ENCODE data around the gene MRPL16.
A peak's percentile ranks its signal among the peaks of the same experiment; 100 is the strongest.

The MRPL16 gene

DNA sequence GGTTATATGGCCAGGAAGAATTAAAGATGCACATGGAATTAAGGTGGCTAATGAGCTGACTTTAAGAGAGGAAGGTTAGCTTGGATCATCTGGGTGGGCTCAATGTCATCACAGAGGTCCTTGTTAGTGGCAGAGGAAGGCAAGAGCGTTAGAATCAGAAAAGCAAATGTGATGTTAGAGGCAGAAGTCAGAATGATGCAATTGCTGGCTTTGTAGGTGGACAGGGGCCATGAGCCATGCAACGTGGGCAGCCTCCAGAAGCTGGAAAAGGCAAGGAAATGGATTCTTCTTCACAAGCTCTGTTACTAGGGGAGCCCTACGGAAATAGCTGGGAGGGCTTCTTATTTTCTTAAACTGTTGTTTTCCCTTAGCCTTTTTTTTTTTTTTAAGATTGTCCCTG is 37.0 kb upstream of the MRPL16 start:
- Histone ChIP-seq H3K36me3 (ENCODE audit: control insufficient read depth in 2 of 2, insufficient read depth in 1 of 2, low read length in 2 of 2) (no peaks in the 10 kb centered on the region), H3K27ac (ENCODE audit: extremely low read depth, low read depth, low read length) (no peak overlapping the region), H3K4me3 (ENCODE audit: low read depth, low read length) (no peak overlapping the region), H3K4me1 (ENCODE audit: control insufficient read depth, insufficient read depth, low read length) (no peaks in the 10 kb centered on the region), H3K9me3 (ENCODE audit: control insufficient read depth, insufficient read depth, low read depth, low read length) (no peaks in the 10 kb centered on the region)
- ChIA-PET CTCF (no interaction called here), POLR2A (no interaction called here)
- TF ChIP-seq ZFHX2 (tag by site-specific recombination; conservative IDR thresholded peaks at IDR 0.05) (0 out of 2 replicates have a peak, but pooled peaks have one; percentile 33), ZNF174 (tag by site-specific recombination; IDR thresholded peaks at IDR 0.05) (no peak), ZNF18 (tag by site-specific recombination; IDR thresholded peaks at IDR 0.05) (no peak), HOXA7 (CRISPR knock-in tag; IDR thresholded peaks at IDR 0.05; ENCODE audit: borderline replicate concordance) (no peak), ZNF580 (tag by site-specific recombination; IDR thresholded peaks at IDR 0.05) (no peak), ZNF157 (tag by site-specific recombination; IDR thresholded peaks at IDR 0.05) (no peak), ZNF26 (tag by site-specific recombination; IDR thresholded peaks at IDR 0.05) (no peak), EGR2 (tag by site-specific recombination; IDR thresholded peaks at IDR 0.05; ENCODE audit: low read depth) (0 out of 2 replicates have a peak, but pooled peaks have one; percentile 11)
- TF ChIP-seq, protein P1, sequence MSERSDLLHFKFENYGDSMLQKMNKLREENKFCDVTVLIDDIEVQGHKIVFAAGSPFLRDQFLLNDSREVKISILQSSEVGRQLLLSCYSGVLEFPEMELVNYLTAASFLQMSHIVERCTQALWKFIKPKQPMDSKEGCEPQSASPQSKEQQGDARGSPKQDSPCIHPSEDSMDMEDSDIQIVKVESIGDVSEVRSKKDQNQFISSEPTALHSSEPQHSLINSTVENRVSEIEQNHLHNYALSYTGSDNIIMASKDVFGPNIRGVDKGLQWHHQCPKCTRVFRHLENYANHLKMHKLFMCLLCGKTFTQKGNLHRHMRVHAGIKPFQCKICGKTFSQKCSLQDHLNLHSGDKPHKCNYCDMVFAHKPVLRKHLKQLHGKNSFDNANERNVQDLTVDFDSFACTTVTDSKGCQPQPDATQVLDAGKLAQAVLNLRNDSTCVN (tag by site-specific recombination; optimal IDR thresholded peaks at IDR 0.05), result no peak

DNA sequence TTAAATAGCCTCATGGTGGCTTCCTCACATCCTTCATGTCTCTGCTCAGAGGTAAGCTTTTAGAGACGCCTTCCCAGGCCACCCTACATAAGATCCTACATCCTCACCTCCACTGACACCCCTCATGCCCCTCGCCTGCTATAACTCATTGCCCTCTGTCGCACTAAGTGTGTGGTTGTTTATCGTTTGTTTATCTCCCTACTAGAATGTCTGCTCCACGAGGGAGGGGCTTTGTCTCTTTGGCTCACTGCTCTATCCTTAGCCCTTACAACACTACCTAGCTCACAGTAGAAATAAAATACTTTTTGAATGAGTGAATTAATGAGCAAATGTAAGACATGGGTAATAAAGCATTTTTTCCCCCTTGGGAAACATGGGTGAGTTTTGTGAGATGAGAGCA is 36.0 kb upstream of the MRPL16 start:
- no peaks in the 10 kb centered on the region for H3K36me3 ChIP-seq (ENCODE audit: control insufficient read depth in 2 of 2, insufficient read depth in 1 of 2, low read length in 2 of 2)
- H3K4me3 ChIP-seq (ENCODE audit: low read depth, low read length), result no peak overlapping the region
- TF ChIP-seq ZNF335 (tag by site-specific recombination; conservative IDR thresholded peaks at IDR 0.05) (no peak), PATZ1 (tag by site-specific recombination; IDR thresholded peaks at IDR 0.05) (no peak), ZNF26 (tag by site-specific recombination; IDR thresholded peaks at IDR 0.05) (no peak), ZFP3 (tag by site-specific recombination; IDR thresholded peaks at IDR 0.05; ENCODE audit: low read depth) (no peak), ZNF610 (tag by site-specific recombination; IDR thresholded peaks at IDR 0.05; ENCODE audit: borderline replicate concordance) (no peak), ZNF521 (tag by site-specific recombination; IDR thresholded peaks at IDR 0.05) (no peak), ZNF311 (tag by site-specific recombination; IDR thresholded peaks at IDR 0.05; ENCODE audit: borderline replicate concordance) (no peak)
- ChIA-PET CTCF (interaction anchor here (0.6 kb wide), 1 partner anchor 9 kb away, joined by 3 read pairs; no protein-coding TSS in a partner anchor), POLR2A (interaction anchor here (0.6 kb wide), 1 partner anchor 91 kb away, joined by 9 read pairs; no protein-coding TSS in a partner anchor)
- H3K4me1 ChIP-seq (ENCODE audit: control insufficient read depth, insufficient read depth, low read length), result no peaks in the 10 kb centered on the region
- no peak overlapping the region for H3K27ac ChIP-seq (ENCODE audit: extremely low read depth, low read depth, low read length)
- H3K9me3 ChIP-seq (ENCODE audit: control insufficient read depth, insufficient read depth, low read depth, low read length), result no peaks in the 10 kb centered on the region

All from HEK293 (cell line).